GM21360 (cell line): ENCODE results near the gene ARHGEF10L.

Experiments
- ATAC-seq: cut with Tn5 transposase; IDR thresholded peaks from one replicate; pipeline ENCODE4 v1.9.1; 2021; ENCODE audit warnings: mild to moderate bottlenecking, moderate library complexity; ENCODE audit not compliant: unreplicated experiment

The ARHGEF10L gene

DNA sequence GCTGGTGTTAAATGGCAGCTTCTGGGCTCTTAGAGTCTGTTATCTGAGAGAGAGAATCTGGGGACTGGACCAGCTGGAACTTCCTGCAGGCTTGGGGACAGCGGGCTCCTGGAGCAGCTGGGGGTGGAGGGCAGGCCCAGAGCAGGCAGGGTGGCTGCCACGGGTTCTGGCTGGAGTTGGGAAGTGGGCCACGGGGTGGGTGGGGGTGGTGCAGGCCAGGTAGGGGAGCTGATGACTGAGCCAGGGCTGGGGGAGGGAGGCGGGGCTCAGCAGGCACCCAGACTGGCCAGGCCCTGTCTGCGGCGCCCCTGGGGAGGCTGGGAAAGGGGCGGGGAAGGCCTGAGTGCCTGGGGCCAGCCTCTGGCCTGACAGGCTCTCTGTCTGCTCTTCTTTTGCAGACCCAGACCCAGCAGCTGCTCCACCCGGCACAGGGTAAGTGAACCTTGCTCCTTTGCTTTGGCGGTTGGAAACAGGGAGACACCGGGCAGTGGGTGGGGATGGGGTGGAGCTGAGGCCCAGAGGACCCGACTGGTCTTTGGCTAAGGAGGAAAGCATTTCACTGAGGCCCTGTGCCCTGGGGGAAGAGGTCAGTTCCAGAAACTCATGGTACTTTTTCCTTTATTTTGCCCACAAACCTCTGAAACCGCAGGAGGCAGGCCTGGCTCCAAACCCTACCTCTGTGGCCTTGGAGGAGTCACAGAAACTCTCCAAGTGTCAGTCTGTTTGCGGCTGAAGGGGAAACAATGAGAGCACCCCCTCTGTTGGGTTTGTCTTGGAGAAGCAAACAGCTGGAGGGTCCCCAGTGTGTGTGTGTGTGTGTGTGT, 48.8 kb downstream of the ARHGEF10L start:
- no peak for ATAC-seq

- ATAC-seq, result no peak
Measured at GRCh38 chr1:17591814-17592430, 52.4 kb downstream of the ARHGEF10L start.

- ATAC-seq, result no peak
Measured at GRCh38 chr1:17594026-17594425, 54.5 kb downstream of the ARHGEF10L start.

- no peak for ATAC-seq
Measured at GRCh38 chr1:17594690-17595601, 55.4 kb downstream of the ARHGEF10L start.

DNA sequence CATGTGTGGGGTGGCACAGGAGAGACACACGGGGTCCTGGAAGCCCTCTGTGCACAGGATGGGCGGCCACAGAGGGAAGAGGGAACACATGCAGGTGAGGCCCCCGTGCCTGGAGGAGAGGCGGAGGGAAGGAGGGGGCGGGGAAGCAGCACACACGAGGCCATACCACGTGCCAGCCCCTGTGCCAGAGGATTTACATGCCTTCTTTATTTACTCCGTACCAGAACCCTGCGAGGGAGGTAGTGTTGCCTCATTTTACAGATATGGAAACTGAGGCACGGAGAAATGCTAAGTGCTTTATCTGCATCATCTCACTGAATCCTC, 56.1 kb downstream of the ARHGEF10L start:
- no peak for ATAC-seq

GRCh38 chr1:17596186-17596585, 56.7 kb downstream of the ARHGEF10L start:
- ATAC-seq, result no peak

DNA sequence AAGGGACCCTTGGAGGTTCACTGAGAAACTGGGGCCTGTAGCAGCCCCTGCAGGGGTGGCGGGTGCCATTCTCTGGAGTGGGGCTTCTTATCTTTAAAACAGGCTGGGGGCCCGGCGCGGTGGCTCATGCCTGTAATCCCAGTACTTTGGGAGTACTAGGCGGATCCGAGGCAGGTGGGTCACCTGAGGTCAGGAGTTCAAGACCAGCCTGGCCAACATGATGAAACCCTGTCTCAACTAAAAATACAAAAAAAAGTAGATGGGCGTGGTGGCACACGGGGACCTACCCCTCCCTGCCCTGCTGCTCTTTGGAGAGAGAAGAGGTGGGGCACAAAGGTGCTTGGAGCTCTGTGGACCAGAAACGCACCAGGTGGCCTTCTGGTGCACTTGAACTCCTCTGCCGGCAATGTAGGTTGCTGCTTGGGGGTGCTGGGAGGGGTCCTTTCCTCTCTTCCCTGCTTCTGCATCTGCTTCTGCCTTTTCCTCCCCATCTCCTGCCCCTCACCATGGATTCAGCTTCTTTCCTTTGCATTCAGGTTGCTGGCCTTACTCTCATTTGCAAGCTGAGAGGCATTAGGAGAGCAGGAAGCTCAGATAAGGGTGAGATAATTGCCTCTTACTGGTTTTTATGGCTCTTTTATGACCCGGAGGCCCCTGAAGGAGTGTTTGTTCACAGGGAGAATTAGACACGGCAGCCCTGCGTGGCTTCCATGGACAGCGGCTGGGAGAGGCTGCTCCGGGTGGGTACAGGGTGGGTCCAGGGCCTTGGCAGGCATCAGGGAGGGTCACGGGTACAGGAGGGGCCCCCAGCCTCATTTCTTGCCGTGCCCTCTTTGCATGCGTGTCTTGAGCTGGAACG, 57.4 kb downstream of the ARHGEF10L start:
- ATAC-seq, result no peak

- ATAC-seq, result no peak
Measured at GRCh38 chr1:17597651-17598050, 58.2 kb downstream of the ARHGEF10L start.

DNA sequence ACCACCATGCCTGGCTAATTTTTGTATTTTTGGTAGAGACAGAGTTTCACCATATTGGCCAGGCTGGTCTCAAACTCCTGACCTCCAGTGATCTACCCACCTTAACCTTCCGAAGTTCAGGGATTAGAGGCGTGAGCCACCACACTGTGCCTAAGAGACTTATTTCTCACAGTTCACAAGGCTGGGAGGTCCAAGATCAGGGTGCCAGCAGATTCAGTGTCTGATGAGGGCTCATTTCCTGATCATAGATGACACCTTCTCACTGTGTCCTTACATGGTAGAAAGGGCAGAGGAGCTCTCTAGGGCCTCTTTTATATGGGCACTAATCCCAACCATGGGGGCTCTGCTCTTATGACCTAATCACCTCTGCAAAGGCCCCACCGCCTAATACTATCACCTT, 58.8 kb downstream of the ARHGEF10L start:
- no peak for ATAC-seq

- no peak for ATAC-seq
Measured at GRCh38 chr1:17599291-17599953, 59.9 kb downstream of the ARHGEF10L start.

GRCh38 chr1:17599954-17600300, 60.4 kb downstream of the ARHGEF10L start:
- ATAC-seq, result no peak

- no peak for ATAC-seq
Measured at GRCh38 chr1:17600321-17600720, 60.8 kb downstream of the ARHGEF10L start.

DNA sequence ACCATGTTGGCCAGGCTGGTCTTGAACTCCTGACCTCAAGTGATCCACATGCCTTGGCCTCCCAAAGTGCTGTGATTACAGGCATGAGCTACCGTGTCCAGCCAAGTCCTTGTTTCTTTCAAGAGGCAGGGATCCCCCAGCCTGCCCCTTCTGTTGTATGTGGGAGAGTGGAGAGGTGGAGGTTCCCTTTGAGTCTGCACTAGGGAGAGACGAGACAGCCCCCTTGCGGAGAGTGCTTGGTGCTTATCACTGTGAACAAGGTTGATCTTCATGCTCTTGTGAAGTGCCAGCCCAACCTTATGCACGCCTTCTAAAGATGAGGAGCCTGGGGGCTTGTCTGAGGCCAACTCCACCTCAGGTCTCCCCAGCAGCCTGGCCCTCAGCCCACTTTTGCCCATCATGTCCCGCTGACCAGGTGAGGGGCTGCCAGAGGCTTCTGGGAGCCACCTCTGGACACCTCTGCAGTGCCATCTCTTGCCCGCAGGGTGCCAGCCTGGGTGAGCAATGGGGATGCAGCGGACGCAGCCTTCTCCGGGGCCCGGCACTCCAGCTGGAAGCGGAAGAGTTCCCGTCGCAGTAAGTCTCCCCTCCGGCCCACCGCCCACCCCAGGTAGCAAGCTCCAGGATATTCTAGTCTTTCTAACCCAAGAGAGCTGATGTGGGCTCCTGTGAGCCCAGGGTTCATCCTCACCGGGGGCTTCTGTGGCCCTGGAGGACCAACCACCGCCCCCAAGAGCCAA, 62.3 kb downstream of the ARHGEF10L start:
- ATAC-seq, result no peak

GRCh38 chr1:17603091-17603841, 63.8 kb downstream of the ARHGEF10L start:
- ATAC-seq, result no peak

- no peak for ATAC-seq
Measured at GRCh38 chr1:17605582-17606344, 66.3 kb downstream of the ARHGEF10L start.

DNA sequence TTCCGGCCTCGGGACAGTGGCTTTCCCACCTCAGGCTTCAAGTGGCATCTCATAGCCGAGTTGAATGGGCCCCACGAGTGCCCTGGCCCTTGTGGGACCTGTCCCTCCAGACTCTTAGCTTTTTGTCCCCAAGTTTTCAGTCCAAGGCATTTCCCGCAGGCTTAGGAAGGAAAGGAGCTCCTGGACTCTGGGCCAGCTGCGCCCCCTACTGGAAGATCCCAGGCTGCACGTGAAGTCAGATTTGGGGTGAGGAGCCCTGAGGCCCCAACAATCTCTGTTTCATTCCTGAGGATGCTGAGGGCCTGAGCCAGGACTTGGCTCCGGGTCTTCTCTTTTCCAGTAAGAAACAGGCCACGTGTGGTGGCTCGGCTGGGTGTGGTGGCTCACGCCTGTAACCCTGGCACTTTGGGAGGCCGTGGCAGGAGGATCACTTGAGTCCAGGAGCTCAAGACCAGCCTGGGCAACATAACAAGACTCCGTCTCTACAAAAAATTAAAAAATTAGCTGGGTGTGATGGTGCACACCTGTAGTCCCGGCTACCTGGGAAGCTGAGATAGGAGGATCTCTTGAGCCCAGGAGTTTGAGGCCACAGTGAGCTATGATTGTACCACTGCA, 67.4 kb downstream of the ARHGEF10L start:
- ATAC-seq, result no peak

- no peak for ATAC-seq
Measured at GRCh38 chr1:17607644-17608581, 68.4 kb downstream of the ARHGEF10L start.
